ENCODE measurements around the gene RASL10A. TPM values are rescaled to one million over a fixed set of nuclear protein-coding genes. Genes with fewer than 3 reads are reported as not detected.

RASL10A gene
- total RNA-seq, 2 experiments from 2014 or later, result 2.7 to 23.7 TPM

DNA sequence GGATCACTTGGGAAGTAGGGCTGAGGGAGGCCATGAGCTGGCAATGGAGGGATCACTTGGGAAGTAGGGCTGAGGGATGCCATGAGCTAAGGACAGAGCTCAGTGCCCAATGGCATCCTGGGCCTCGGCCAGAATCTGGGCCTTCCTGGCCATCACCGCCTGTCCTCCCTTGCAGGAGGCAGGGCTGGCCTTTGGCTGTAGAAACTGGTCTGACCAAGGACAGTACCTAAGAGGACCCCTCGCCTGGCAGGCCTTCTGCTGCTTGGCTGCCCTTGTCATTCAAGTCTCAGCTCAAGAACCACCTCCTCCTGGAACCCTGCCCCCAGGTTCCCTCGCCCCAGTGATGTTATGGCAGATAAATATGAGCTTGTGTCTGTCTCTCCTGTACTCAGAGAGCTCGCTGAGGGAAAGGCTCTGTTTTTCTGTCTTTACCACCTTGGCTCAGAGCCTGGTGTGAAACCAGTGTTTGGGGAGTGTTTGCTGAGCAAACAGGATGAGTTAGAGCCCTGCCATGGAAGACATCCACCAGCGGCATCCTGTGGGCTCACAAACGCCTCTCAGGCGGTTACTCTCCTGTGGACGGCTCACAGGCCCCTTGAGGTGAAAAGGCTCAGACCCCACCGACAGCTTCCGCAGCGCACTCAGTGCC lies 19.3 kb upstream of the RASL10A start:
- no peaks in the 10 kb centered on the region; the same call in 1 of the 2 replicates for H4K20me1 ChIP-seq (ENCODE audit: insufficient read depth, low read length)
- no peaks in the 10 kb centered on the region for H3K4me1 ChIP-seq (ENCODE audit: insufficient read depth, low read length, poor library complexity, severe bottlenecking)
- no peak overlapping the region for H2AFZ ChIP-seq (ENCODE audit: low read length)
- H3K4me2 ChIP-seq (ENCODE audit: low read length), result no peak overlapping the region
- no peak overlapping the region for H3K27ac ChIP-seq (ENCODE audit: low read depth, low read length, poor library complexity, severe bottlenecking)
- no peaks in the 10 kb centered on the region for H3K9me3 ChIP-seq (ENCODE audit: low read length)
- no peaks in the 10 kb centered on the region for H3K79me2 ChIP-seq (ENCODE audit: insufficient read depth, low read depth, low read length)
- POLR2A ChIA-PET, result no interaction called here
- intact Hi-C loops (cut with micrococcal nuclease; ENCODE audit: unreplicated experiment), result no loop called here
- BruUV-seq (replicated peaks), result no TSS peak
- H3K36me3 ChIP-seq (ENCODE audit: insufficient read depth, low read length), result peaks cover 99% of the 10 kb centered on the region
- DNase-seq (ENCODE audit: low spot score), result no peak
- H3K9me2 ChIP-seq (ENCODE audit: insufficient read depth, low read length), result no peaks in the 10 kb centered on the region
- TF ChIP-seq EZH2phosphoT487 (IDR thresholded peaks at IDR 0.05; ENCODE audit: borderline replicate concordance, low read depth, low read length), result no peak
- TF ChIP-seq, protein P1, sequence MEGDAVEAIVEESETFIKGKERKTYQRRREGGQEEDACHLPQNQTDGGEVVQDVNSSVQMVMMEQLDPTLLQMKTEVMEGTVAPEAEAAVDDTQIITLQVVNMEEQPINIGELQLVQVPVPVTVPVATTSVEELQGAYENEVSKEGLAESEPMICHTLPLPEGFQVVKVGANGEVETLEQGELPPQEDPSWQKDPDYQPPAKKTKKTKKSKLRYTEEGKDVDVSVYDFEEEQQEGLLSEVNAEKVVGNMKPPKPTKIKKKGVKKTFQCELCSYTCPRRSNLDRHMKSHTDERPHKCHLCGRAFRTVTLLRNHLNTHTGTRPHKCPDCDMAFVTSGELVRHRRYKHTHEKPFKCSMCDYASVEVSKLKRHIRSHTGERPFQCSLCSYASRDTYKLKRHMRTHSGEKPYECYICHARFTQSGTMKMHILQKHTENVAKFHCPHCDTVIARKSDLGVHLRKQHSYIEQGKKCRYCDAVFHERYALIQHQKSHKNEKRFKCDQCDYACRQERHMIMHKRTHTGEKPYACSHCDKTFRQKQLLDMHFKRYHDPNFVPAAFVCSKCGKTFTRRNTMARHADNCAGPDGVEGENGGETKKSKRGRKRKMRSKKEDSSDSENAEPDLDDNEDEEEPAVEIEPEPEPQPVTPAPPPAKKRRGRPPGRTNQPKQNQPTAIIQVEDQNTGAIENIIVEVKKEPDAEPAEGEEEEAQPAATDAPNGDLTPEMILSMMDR (conservative IDR thresholded peaks at IDR 0.05; ENCODE audit: low read length), result no peak
- CTCF ChIA-PET (ENCODE audit: unreplicated experiment), result no interaction called here
- H3K4me3 ChIP-seq (ENCODE audit: low read depth, low read length, poor library complexity, severe bottlenecking), result no peak overlapping the region

DNA sequence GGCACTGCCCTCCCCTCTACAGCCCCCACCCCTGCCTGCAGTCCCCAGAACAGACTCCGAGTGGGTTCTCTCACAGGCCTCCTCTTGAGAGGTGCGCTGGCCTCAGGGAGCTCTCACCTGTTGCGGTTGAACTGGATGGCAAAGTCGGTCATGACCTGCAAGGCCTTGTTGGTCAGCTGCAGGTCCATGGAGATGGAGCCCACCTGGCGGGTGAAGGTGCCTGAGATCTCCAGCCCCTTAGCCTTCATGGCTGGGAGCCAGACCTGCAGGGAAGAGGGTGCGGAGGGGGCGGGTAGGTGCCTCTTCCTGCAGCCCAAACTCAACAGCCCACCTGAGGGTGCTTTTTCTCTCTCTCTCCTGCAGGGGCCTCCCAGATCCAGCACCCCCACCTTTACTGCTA lies 18.7 kb upstream of the RASL10A start:
- no peaks in the 10 kb centered on the region; the same call in 1 of the 2 replicates for H4K20me1 ChIP-seq (ENCODE audit: insufficient read depth, low read length)
- peaks cover 99% of the 10 kb centered on the region for H3K36me3 ChIP-seq (ENCODE audit: insufficient read depth, low read length)
- no peak for TF ChIP-seq EZH2phosphoT487 (IDR thresholded peaks at IDR 0.05; ENCODE audit: borderline replicate concordance, low read depth, low read length)
- TF ChIP-seq, protein P1 (conservative IDR thresholded peaks at IDR 0.05; ENCODE audit: low read length), result no peak
- no peak overlapping the region for H3K27ac ChIP-seq (ENCODE audit: low read depth, low read length, poor library complexity, severe bottlenecking)
- no peak for DNase-seq (ENCODE audit: low spot score)
- no peaks in the 10 kb centered on the region for H3K79me2 ChIP-seq (ENCODE audit: insufficient read depth, low read depth, low read length)
- POLR2A ChIA-PET, result no interaction called here
- H3K4me2 ChIP-seq (ENCODE audit: low read length), result no peak overlapping the region
- no peak overlapping the region for H3K4me3 ChIP-seq (ENCODE audit: low read depth, low read length, poor library complexity, severe bottlenecking)
- intact Hi-C loops (cut with micrococcal nuclease; ENCODE audit: unreplicated experiment), result no loop called here
- H3K4me1 ChIP-seq (ENCODE audit: insufficient read depth, low read length, poor library complexity, severe bottlenecking), result no peaks in the 10 kb centered on the region
- no peak overlapping the region for H2AFZ ChIP-seq (ENCODE audit: low read length)
- BruUV-seq (replicated peaks), result no TSS peak
- H3K9me3 ChIP-seq (ENCODE audit: low read length), result no peaks in the 10 kb centered on the region
- no peaks in the 10 kb centered on the region for H3K9me2 ChIP-seq (ENCODE audit: insufficient read depth, low read length)
- CTCF ChIA-PET (ENCODE audit: unreplicated experiment), result no interaction called here

DNA sequence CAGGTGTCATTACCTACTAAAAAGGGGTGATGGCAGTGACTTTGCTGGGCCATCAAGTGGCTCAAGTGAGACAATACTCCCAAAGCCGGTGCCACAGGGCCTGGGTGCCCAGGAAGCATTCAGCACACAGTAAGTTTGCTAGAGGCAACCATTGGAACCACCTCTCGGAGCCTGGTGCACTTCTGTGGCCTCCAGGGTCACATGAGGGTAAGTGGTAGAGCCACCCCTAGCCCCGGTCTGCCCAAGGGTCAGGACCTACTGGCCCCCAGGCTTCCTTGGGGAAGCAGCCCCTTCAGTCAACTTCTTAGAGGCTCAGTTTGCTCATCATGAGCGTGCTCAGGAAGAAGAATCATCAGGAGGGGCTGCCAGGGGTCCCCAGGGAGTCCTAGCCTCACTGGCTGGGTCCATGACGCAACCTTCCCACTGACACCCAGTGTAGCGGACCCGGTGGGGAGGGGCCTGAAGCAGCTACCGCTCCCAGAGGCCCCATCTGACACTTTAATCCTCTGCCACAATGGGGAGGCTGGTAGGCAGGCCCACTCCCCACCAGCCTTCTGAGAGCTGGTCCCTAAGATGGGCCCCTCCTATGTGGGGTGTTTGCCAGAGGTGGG lies 17.5 kb upstream of the RASL10A start:
- Histone ChIP-seq H3K36me3 (ENCODE audit: insufficient read depth, low read length) (peaks cover 99% of the 10 kb centered on the region), H3K4me1 (ENCODE audit: insufficient read depth, low read length, poor library complexity, severe bottlenecking) (no peaks in the 10 kb centered on the region), H3K4me3 (ENCODE audit: low read depth, low read length, poor library complexity, severe bottlenecking) (no peak overlapping the region), H3K27ac (ENCODE audit: low read depth, low read length, poor library complexity, severe bottlenecking) (no peak overlapping the region), H4K20me1 (ENCODE audit: insufficient read depth, low read length) (no peaks in the 10 kb centered on the region; the same call in 1 of the 2 replicates), H3K79me2 (ENCODE audit: insufficient read depth, low read depth, low read length) (no peaks in the 10 kb centered on the region), H3K4me2 (ENCODE audit: low read length) (no peak overlapping the region), H2AFZ (ENCODE audit: low read length) (no peak overlapping the region), H3K9me3 (ENCODE audit: low read length) (no peaks in the 10 kb centered on the region), H3K9me2 (ENCODE audit: insufficient read depth, low read length) (no peaks in the 10 kb centered on the region)
- intact Hi-C loops (cut with micrococcal nuclease; ENCODE audit: unreplicated experiment), result no loop called here
- no peak for TF ChIP-seq EZH2phosphoT487 (IDR thresholded peaks at IDR 0.05; ENCODE audit: borderline replicate concordance, low read depth, low read length)
- TF ChIP-seq, protein P1 (conservative IDR thresholded peaks at IDR 0.05; ENCODE audit: low read length), result no peak
- no peak for DNase-seq (ENCODE audit: low spot score)
- POLR2A ChIA-PET, result no interaction called here
- no TSS peak for BruUV-seq (replicated peaks)
- CTCF ChIA-PET (ENCODE audit: unreplicated experiment), result interaction anchor here (0.6 kb wide), 1 partner anchor 9 kb away, joined by 3 read pairs; no protein-coding TSS in a partner anchor
